WTC11 (cell line): ENCODE results near the gene PRKAR1B. TPM values are rescaled to one million over a fixed set of nuclear protein-coding genes. Genes with fewer than 3 reads are reported as not detected.

Experiments used
- ATAC-seq: fragments of 200-7000 bp; cut with Tn5 transposase; 2 replicates; pipeline ENCODE4 v1.10.0; 2021; ENCODE audit warnings: mild to moderate bottlenecking, moderate library complexity
- CTCF ChIA-PET: fragments of 300-600 bp; sonication (Branson Sonifier 250); formaldehyde crosslinking; loops from one replicate; lab custom pipeline; 2021; ENCODE audit warnings: antibody characterized with exemption; lab: Charles Lee
- POLR2A ChIA-PET: fragments of 350-600 bp; sonication (Branson Sonifier 250); formaldehyde crosslinking; loops from one replicate; lab custom pipeline; 2021; ENCODE audit warnings: antibody characterized with exemption; lab: Charles Lee
- DNase-seq: peaks from one replicate; pipeline ENCODE4 v3.0.0; 2021; ENCODE audit warnings: low spot score
- H3K27ac Mint-ChIP-seq: 2 replicates; pipeline ENCODE4 v1.8.0; 2021; ENCODE audit warnings: mixed read lengths
- H3K27me3 Mint-ChIP-seq: 2 replicates; pipeline ENCODE4 v1.8.0; 2021; ENCODE audit warnings: low read depth, mild to moderate bottlenecking, moderate library complexity, mixed read lengths
- H3K36me3 Mint-ChIP-seq: 2 replicates; pipeline ENCODE4 v1.8.0; 2021; ENCODE audit warnings: mixed read lengths
- H3K4me1 Mint-ChIP-seq: 2 replicates; pipeline ENCODE4 v1.8.0; 2022; ENCODE audit warnings: mixed read lengths
- H3K4me3 Mint-ChIP-seq: 2 replicates; pipeline ENCODE4 v1.8.0; 2021; ENCODE audit warnings: mild to moderate bottlenecking, moderate library complexity, mixed read lengths
- H3K9me3 Mint-ChIP-seq: 2 replicates; pipeline ENCODE4 v1.8.0; 2021; ENCODE audit warnings: mixed read lengths
- CREM ChIP-seq: sonication (generic); formaldehyde crosslinking; IDR thresholded peaks from 2 replicates; pipeline ENCODE4 v1.8.1; 2022; ENCODE audit warnings: mild to moderate bottlenecking, missing genetic modification reagents, moderate library complexity
- FOXJ3 ChIP-seq: sonication (generic); formaldehyde crosslinking; IDR thresholded peaks from 2 replicates; pipeline ENCODE4 v1.9.0; 2021; ENCODE audit warnings: missing genetic modification reagents, mild to moderate bottlenecking, borderline replicate concordance
- HMGA2 ChIP-seq: fragments of 250-450 bp; sonication (Bioruptor Pico); IDR thresholded peaks from 2 replicates; pipeline ENCODE4 v1.4.0; 2021; ENCODE audit warnings: mild to moderate bottlenecking, moderate library complexity
- JUN ChIP-seq: sonication (generic); formaldehyde crosslinking; IDR thresholded peaks from 2 replicates; pipeline ENCODE4 v1.8.0; 2023; ENCODE audit warnings: mild to moderate bottlenecking, missing genetic modification reagents
- NFATC4 ChIP-seq: fragments of 250-450 bp; sonication (Bioruptor Pico); IDR thresholded peaks from 2 replicates; pipeline ENCODE4 v1.9.0; 2021; ENCODE audit warnings: mild to moderate bottlenecking
- NFE2L1 ChIP-seq: sonication (generic); formaldehyde crosslinking; IDR thresholded peaks from 2 replicates; pipeline ENCODE4 v1.8.1; 2023; ENCODE audit warnings: missing genetic modification reagents
- PREB ChIP-seq: sonication (generic); formaldehyde crosslinking; IDR thresholded peaks from 2 replicates; pipeline ENCODE4 v1.8.1; 2022; ENCODE audit warnings: mild to moderate bottlenecking, missing genetic modification reagents, moderate library complexity, borderline replicate concordance
- TCF7 ChIP-seq: sonication (generic); formaldehyde crosslinking; IDR thresholded peaks from 2 replicates; pipeline ENCODE4 v1.8.0; 2022; ENCODE audit warnings: mild to moderate bottlenecking, low read depth, missing genetic modification reagents, moderate library complexity
- TEAD4 ChIP-seq: sonication (generic); formaldehyde crosslinking; IDR thresholded peaks from 2 replicates; pipeline ENCODE4 v1.8.0; 2022; ENCODE audit warnings: mild to moderate bottlenecking, missing genetic modification reagents
- TP53 ChIP-seq: sonication (generic); formaldehyde crosslinking; IDR thresholded peaks from 2 replicates; pipeline ENCODE4 v1.8.1; 2023; ENCODE audit warnings: mild to moderate bottlenecking, missing genetic modification reagents
- ZNF121 ChIP-seq: sonication (generic); formaldehyde crosslinking; IDR thresholded peaks from 2 replicates; pipeline ENCODE4 v1.8.0; 2023; ENCODE audit warnings: missing genetic modification reagents
- ZNF138 ChIP-seq: sonication (generic); formaldehyde crosslinking; conservative IDR thresholded peaks from 2 replicates; pipeline ENCODE4 v1.8.1; 2022; ENCODE audit warnings: mild to moderate bottlenecking, moderate library complexity, missing genetic modification reagents
- ZNF281 ChIP-seq: sonication (generic); formaldehyde crosslinking; IDR thresholded peaks from 2 replicates; pipeline ENCODE4 v1.8.0; 2023; ENCODE audit warnings: mild to moderate bottlenecking, missing genetic modification reagents
- ZNF396 ChIP-seq: fragments of 250-450 bp; sonication (Bioruptor Pico); IDR thresholded peaks from 2 replicates; pipeline ENCODE4 v1.8.0; 2021; ENCODE audit warnings: mild to moderate bottlenecking, moderate library complexity, borderline replicate concordance
- ZNF423 ChIP-seq: fragments of 250-450 bp; sonication (Bioruptor Pico); IDR thresholded peaks from 2 replicates; pipeline ENCODE4 v2.1.2; 2022; ENCODE audit warnings: mild to moderate bottlenecking, moderate library complexity
- ZNF532 ChIP-seq: fragments of 250-450 bp; sonication (Bioruptor Pico); IDR thresholded peaks from 2 replicates; pipeline ENCODE4 v1.9.0; 2021; ENCODE audit warnings: mild to moderate bottlenecking, borderline replicate concordance
- ZNF671 ChIP-seq: fragments of 250-450 bp; sonication (Bioruptor Pico); IDR thresholded peaks from 2 replicates; pipeline ENCODE4 v1.8.0; 2021; ENCODE audit warnings: mild to moderate bottlenecking
- total RNA-seq: library from RNA; stranded (reverse); gene quantifications from 3 replicates; pipeline ENCODE4 v1.2.3, GENCODE V29; 2021
- TF ChIP-seq, protein P1 (sequence below): sonication (generic); formaldehyde crosslinking; IDR thresholded peaks from 2 replicates; pipeline ENCODE4 v1.8.1; 2023; ENCODE audit warnings: mild to moderate bottlenecking, missing genetic modification reagents
- TF ChIP-seq, protein P2 (sequence below): sonication (generic); formaldehyde crosslinking; IDR thresholded peaks from 2 replicates; pipeline ENCODE4 v1.8.0; 2022; ENCODE audit warnings: missing genetic modification reagents
- TF ChIP-seq, protein P3 (sequence below): sonication (generic); formaldehyde crosslinking; IDR thresholded peaks from 2 replicates; pipeline ENCODE4 v1.8.0; 2022; ENCODE audit warnings: mild to moderate bottlenecking, missing genetic modification reagents

Gene PRKAR1B
- total RNA-seq, 1 experiment from 2014 or later: 43.6 TPM

DNA sequence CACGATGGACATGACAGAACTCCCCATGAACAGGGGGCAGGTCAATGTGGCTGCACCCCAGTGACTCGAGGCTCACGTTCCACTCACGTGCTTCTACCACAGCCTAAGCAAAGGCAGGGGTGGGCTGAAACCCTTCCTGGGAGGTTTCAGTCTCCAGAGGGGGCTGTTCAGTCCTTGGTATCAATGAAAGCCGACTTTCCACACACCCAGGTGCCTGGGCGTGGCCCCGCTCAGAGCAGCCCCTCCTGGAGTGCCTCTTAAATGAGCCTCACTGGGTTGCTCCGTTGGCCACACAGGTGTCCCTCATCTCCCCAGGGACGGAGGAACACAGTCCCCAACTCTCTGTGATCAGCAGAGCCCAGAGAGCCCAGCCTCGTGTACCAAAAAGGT, 116.9 kb downstream of the PRKAR1B start:
- H3K36me3 Mint-ChIP-seq: no peaks in the 10 kb centered on the region; the same call in 1 of the 2 replicates
- TF ChIP-seq NFE2L1 (CRISPR knock-in tag): no peak
- no peak for TF ChIP-seq ZNF423
- no peak for TF ChIP-seq TCF7 (CRISPR knock-in tag)
- no peak for TF ChIP-seq ZNF396 (CRISPR knock-in tag)
- no peak for TF ChIP-seq HMGA2 (CRISPR knock-in tag)
- no peak for TF ChIP-seq PREB (CRISPR knock-in tag)
- no peak for TF ChIP-seq ZNF138 (CRISPR knock-in tag)
- TF ChIP-seq, all 79 proteins: peak for 0
- peaks cover 4% of the 10 kb centered on the region; the same call in 1 of the 2 replicates for H3K9me3 Mint-ChIP-seq
- H3K4me3 Mint-ChIP-seq: no peak overlapping the region
- ATAC-seq (no peak), DNase-seq (no peak)
- peaks cover 8% of the 10 kb centered on the region for H3K4me1 Mint-ChIP-seq
- POLR2A ChIA-PET: no interaction called here
- H3K27ac Mint-ChIP-seq: no peak overlapping the region
- CTCF ChIA-PET: interaction anchor here (0.7 to 0.9 kb wide), 2 partner anchors 56 to 176 kb away, joined by 3 to 5 read pairs; no protein-coding TSS in a partner anchor
- H3K27me3 Mint-ChIP-seq: no peaks in the 10 kb centered on the region

- Mint-ChIP-seq H3K4me3 (no peak overlapping the region), H3K4me1 (peaks cover 8% of the 10 kb centered on the region), H3K27me3 (no peaks in the 10 kb centered on the region), H3K9me3 (peaks cover 4% of the 10 kb centered on the region; the same call in 1 of the 2 replicates), H3K36me3 (no peaks in the 10 kb centered on the region; the same call in 1 of the 2 replicates), H3K27ac (no peak overlapping the region)
- ChIA-PET CTCF (no interaction called here), POLR2A (interaction anchor here (0.6 kb wide), 1 partner anchor 163 kb away, joined by 3 read pairs; no protein-coding TSS in a partner anchor)
- DNase-seq (no peak), ATAC-seq (no peak)
- TF ChIP-seq ZNF281 (CRISPR knock-in tag) (no peak), TEAD4 (CRISPR knock-in tag) (no peak), JUN (no peak), TCF7 (CRISPR knock-in tag) (no peak), ZNF423 (no peak), ZNF121 (no peak), ZNF671 (no peak), FOXJ3 (CRISPR knock-in tag) (no peak), CREM (CRISPR knock-in tag) (no peak), NFATC4 (CRISPR knock-in tag) (no peak), TP53 (CRISPR knock-in tag) (no peak), ZNF532 (CRISPR knock-in tag) (no peak)
- TF ChIP-seq, protein P1, sequence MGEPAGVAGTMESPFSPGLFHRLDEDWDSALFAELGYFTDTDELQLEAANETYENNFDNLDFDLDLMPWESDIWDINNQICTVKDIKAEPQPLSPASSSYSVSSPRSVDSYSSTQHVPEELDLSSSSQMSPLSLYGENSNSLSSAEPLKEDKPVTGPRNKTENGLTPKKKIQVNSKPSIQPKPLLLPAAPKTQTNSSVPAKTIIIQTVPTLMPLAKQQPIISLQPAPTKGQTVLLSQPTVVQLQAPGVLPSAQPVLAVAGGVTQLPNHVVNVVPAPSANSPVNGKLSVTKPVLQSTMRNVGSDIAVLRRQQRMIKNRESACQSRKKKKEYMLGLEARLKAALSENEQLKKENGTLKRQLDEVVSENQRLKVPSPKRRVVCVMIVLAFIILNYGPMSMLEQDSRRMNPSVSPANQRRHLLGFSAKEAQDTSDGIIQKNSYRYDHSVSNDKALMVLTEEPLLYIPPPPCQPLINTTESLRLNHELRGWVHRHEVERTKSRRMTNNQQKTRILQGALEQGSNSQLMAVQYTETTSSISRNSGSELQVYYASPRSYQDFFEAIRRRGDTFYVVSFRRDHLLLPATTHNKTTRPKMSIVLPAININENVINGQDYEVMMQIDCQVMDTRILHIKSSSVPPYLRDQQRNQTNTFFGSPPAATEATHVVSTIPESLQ (CRISPR knock-in tag): no peak
- TF ChIP-seq, protein P2, sequence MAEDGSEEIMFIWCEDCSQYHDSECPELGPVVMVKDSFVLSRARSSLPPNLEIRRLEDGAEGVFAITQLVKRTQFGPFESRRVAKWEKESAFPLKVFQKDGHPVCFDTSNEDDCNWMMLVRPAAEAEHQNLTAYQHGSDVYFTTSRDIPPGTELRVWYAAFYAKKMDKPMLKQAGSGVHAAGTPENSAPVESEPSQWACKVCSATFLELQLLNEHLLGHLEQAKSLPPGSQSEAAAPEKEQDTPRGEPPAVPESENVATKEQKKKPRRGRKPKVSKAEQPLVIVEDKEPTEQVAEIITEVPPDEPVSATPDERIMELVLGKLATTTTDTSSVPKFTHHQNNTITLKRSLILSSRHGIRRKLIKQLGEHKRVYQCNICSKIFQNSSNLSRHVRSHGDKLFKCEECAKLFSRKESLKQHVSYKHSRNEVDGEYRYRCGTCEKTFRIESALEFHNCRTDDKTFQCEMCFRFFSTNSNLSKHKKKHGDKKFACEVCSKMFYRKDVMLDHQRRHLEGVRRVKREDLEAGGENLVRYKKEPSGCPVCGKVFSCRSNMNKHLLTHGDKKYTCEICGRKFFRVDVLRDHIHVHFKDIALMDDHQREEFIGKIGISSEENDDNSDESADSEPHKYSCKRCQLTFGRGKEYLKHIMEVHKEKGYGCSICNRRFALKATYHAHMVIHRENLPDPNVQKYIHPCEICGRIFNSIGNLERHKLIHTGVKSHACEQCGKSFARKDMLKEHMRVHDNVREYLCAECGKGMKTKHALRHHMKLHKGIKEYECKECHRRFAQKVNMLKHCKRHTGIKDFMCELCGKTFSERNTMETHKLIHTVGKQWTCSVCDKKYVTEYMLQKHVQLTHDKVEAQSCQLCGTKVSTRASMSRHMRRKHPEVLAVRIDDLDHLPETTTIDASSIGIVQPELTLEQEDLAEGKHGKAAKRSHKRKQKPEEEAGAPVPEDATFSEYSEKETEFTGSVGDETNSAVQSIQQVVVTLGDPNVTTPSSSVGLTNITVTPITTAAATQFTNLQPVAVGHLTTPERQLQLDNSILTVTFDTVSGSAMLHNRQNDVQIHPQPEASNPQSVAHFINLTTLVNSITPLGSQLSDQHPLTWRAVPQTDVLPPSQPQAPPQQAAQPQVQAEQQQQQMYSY: no peak
- TF ChIP-seq, protein P3, sequence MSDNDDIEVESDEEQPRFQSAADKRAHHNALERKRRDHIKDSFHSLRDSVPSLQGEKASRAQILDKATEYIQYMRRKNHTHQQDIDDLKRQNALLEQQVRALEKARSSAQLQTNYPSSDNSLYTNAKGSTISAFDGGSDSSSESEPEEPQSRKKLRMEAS (CRISPR knock-in tag): no peak
Measured at GRCh38 chr7:609365-609764, 117.7 kb downstream of the PRKAR1B start.
